Amniotic stem cell (primary cell): ENCODE results near the gene NCOA7.
A peak's percentile ranks its signal among the peaks of the same experiment; 100 is the strongest.
"Not testable (repeated sequence)": the region's sequence is repeated elsewhere in the genome, so short reads cannot be mapped to it uniquely, and the experiment has no call there.

Source experiments
- DNase-seq: peaks from one replicate; lab custom pipeline; 2025; lab: John Stamatoyannopoulos, UW

Gene NCOA7

GRCh38 chr6:125841356-125842090 is 50.8 kb downstream of the NCOA7 start:
- DNase-seq, result no peak

GRCh38 chr6:125842091-125842626 is 51.4 kb downstream of the NCOA7 start:
- DNase-seq, result no peak

- DNase-seq, result no peak
Measured at GRCh38 chr6:125843593-125843992, 52.8 kb downstream of the NCOA7 start.

GRCh38 chr6:125844989-125845388 is 54.2 kb downstream of the NCOA7 start:
- no peak for DNase-seq

GRCh38 chr6:125846292-125847024 is 55.7 kb downstream of the NCOA7 start:
- DNase-seq, result no peak

- DNase-seq, result not testable (repeated sequence)
Measured at GRCh38 chr6:125848286-125848685, 57.5 kb downstream of the NCOA7 start.

GRCh38 chr6:125850361-125850760 is 59.6 kb downstream of the NCOA7 start:
- no peak for DNase-seq

GRCh38 chr6:125852587-125852986 is 61.8 kb downstream of the NCOA7 start:
- DNase-seq, result no peak

- no peak for DNase-seq
Measured at GRCh38 chr6:125853168-125853567, 62.4 kb downstream of the NCOA7 start.

- no peak for DNase-seq
Measured at GRCh38 chr6:125853756-125854155, 63.0 kb downstream of the NCOA7 start.

GRCh38 chr6:125854355-125854754 is 63.6 kb downstream of the NCOA7 start:
- no peak for DNase-seq

- no peak for DNase-seq
Measured at GRCh38 chr6:125855783-125856182, 65.0 kb downstream of the NCOA7 start.

GRCh38 chr6:125857846-125858245 is 67.1 kb downstream of the NCOA7 start:
- no peak for DNase-seq

GRCh38 chr6:125858427-125859320 is 67.9 kb downstream of the NCOA7 start:
- DNase-seq, result peak; percentile 54

GRCh38 chr6:125859727-125860126 is 69.0 kb downstream of the NCOA7 start:
- DNase-seq, result no peak

GRCh38 chr6:125863023-125863422 is 72.3 kb downstream of the NCOA7 start:
- DNase-seq, result no peak

GRCh38 chr6:125865015-125865414 is 74.3 kb downstream of the NCOA7 start:
- no peak for DNase-seq

- no peak for DNase-seq
Measured at GRCh38 chr6:125866433-125866832, 75.7 kb downstream of the NCOA7 start.

- no peak for DNase-seq
Measured at GRCh38 chr6:125867483-125867942, 76.8 kb downstream of the NCOA7 start.

GRCh38 chr6:125868252-125868651 is 77.5 kb downstream of the NCOA7 start:
- DNase-seq, result no peak

- no peak for DNase-seq
Measured at GRCh38 chr6:125868678-125869395, 78.1 kb downstream of the NCOA7 start.
